Measurements from ENCODE around the gene HOXA1.

The HOXA1 gene

GRCh38 chr7:27105301-27106031 lies 9.7 kb upstream of the HOXA1 start:
- Mint-ChIP-seq H3K4me1 (ENCODE audit: low read depth) (peaks cover 14% of the 10 kb centered on the region), H3K9me3 (no peaks in the 10 kb centered on the region), H3K4me3 (no peak overlapping the region), H3K27ac (no peak overlapping the region), H3K36me3 (ENCODE audit: low read depth) (peaks cover 7% of the 10 kb centered on the region), H3K27me3 (peaks cover 51% of the 10 kb centered on the region)

- no peak overlapping the region for H3K27ac Mint-ChIP-seq
- H3K4me3 Mint-ChIP-seq: no peak overlapping the region
- peaks cover 14% of the 10 kb centered on the region for H3K4me1 Mint-ChIP-seq (ENCODE audit: low read depth)
- peaks cover 61% of the 10 kb centered on the region for H3K27me3 Mint-ChIP-seq
- H3K9me3 Mint-ChIP-seq: no peaks in the 10 kb centered on the region
- peaks cover 10% of the 10 kb centered on the region for H3K36me3 Mint-ChIP-seq (ENCODE audit: low read depth)
Measured at GRCh38 chr7:27104341-27105058, 8.7 kb upstream of the HOXA1 start.

DNA sequence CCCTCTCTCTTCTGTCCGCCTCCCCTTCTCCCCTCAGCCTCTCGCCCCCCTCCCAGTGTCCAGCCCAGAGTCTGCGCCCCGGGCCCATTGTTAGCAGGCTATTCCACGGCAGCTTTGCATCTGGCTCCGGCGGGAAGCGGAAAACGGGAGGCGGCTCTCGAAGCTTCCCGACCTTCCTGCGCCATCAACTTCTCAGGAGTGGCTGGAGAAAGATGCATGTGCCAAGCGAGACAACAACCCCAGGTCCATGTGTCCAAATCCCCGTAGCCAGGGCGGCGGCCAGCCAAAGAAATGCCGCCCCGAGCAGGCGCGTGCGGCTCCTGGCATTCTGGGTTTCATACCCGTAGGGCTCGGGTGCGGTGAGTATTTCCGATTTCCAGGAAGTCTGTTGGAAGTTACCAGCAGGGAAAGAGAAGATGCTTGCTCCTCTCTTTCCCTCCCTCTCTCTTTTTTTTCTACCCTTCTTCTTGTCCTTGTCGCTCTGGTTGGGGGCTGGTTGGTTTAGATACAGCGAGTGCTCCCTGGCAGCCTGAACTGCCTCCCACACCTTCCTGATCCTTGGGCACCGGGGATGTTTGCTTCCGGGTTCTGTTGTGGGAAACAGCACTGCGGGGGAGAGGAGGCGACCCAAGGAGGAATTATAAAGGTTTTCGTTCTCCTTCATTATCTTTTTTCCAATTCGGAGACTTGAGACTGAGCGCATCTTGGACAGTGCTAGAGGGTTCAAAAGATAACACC lies 7.9 kb upstream of the HOXA1 start:
- H3K27me3 Mint-ChIP-seq: peaks cover 69% of the 10 kb centered on the region
- H3K27ac Mint-ChIP-seq: no peak overlapping the region
- peaks cover 10% of the 10 kb centered on the region for H3K36me3 Mint-ChIP-seq (ENCODE audit: low read depth)
- H3K4me3 Mint-ChIP-seq: peak overlapping the region; percentile 37
- H3K4me1 Mint-ChIP-seq (ENCODE audit: low read depth): peaks cover 15% of the 10 kb centered on the region
- no peaks in the 10 kb centered on the region for H3K9me3 Mint-ChIP-seq

DNA sequence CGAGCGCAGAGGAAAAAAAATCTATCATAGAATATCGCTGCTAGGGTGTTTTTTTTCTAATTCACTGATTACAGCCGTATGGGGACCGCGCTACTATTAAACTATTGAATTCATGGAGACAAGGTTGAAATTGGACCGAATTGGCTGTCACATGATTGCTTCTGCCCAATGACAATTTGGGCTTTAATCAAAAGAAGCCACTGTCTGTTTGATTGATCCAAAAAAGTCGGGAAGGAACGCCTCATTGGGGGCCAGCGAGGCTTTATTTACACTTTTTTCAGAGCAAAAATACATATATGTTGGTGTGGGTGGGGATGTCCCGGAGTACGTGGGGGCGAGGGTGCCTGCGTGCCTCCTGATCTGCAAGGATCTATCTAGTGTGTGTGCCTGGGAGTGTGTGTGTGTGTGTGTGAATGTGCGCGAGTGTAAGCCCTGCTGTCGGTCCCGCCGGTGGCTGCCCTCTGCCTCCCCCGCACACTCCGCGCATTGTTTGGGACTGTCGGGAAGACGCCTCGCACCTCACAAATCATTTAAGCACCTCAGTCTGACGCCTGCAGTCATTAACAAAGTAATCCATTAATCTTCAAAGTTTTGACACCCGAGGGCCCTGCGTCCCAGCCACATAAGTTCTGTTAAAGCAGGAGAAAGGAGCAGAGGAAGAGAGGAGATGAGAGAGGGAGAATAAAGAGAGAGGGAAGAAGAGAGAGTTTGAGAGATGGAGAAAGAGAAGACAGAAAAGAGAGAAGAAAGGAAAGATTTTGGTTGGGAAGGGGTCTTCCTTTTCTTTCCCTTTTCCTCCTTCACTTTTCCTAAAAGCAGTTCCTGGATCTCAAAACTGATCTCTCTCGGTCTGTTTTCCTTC lies 7.0 kb upstream of the HOXA1 start, which contains the start of gene HOXA2:
Gene HOXA2, minus strand, starts transcription at position 103 of the 862 bp plus-strand sequence. CDS start 183 bp downstream, outside the sequence.
- Mint-ChIP-seq H3K4me1 (ENCODE audit: low read depth) (peaks cover 23% of the 10 kb centered on the region), H3K27ac (no peak within 1 kb of the TSS), H3K9me3 (no peaks in the 10 kb centered on the region), H3K27me3 (peaks cover 76% of the 10 kb centered on the region), H3K36me3 (ENCODE audit: low read depth) (peaks cover 10% of the 10 kb centered on the region), H3K4me3 (peak within 1 kb of the TSS; percentile 40)

- peaks cover 10% of the 10 kb centered on the region for H3K36me3 Mint-ChIP-seq (ENCODE audit: low read depth)
- H3K9me3 Mint-ChIP-seq: no peaks in the 10 kb centered on the region
- no peak overlapping the region for H3K27ac Mint-ChIP-seq
- peaks cover 84% of the 10 kb centered on the region for H3K27me3 Mint-ChIP-seq
- peaks cover 30% of the 10 kb centered on the region for H3K4me1 Mint-ChIP-seq (ENCODE audit: low read depth)
- no peak overlapping the region for H3K4me3 Mint-ChIP-seq
Measured at GRCh38 chr7:27101957-27102580, 6.3 kb upstream of the HOXA1 start.

GRCh38 chr7:27101171-27101956 lies 5.6 kb upstream of the HOXA1 start:
- Mint-ChIP-seq H3K9me3 (no peaks in the 10 kb centered on the region), H3K27ac (no peak overlapping the region), H3K27me3 (peaks cover 85% of the 10 kb centered on the region), H3K4me1 (ENCODE audit: low read depth) (peaks cover 32% of the 10 kb centered on the region), H3K36me3 (ENCODE audit: low read depth) (peaks cover 10% of the 10 kb centered on the region), H3K4me3 (no peak overlapping the region)

- no peak overlapping the region for H3K4me3 Mint-ChIP-seq
- H3K27ac Mint-ChIP-seq: no peak overlapping the region
- no peaks in the 10 kb centered on the region for H3K9me3 Mint-ChIP-seq
Measured at GRCh38 chr7:27100694-27101170, 4.9 kb upstream of the HOXA1 start.

GRCh38 chr7:27099453-27100370 lies 3.9 kb upstream of the HOXA1 start:
- Mint-ChIP-seq H3K4me3 (no peak overlapping the region), H3K4me1 (ENCODE audit: low read depth) (peaks cover 44% of the 10 kb centered on the region), H3K36me3 (ENCODE audit: low read depth) (peaks cover 10% of the 10 kb centered on the region), H3K9me3 (no peaks in the 10 kb centered on the region), H3K27me3 (peaks cover 85% of the 10 kb centered on the region), H3K27ac (no peak overlapping the region)

More at GRCh38 chr7:27100694-27101170, 4.9 kb upstream of the HOXA1 start:
- Mint-ChIP-seq H3K27me3 (peaks cover 85% of the 10 kb centered on the region), H3K4me1 (ENCODE audit: low read depth) (peaks cover 34% of the 10 kb centered on the region), H3K36me3 (ENCODE audit: low read depth) (peaks cover 10% of the 10 kb centered on the region)

DNA sequence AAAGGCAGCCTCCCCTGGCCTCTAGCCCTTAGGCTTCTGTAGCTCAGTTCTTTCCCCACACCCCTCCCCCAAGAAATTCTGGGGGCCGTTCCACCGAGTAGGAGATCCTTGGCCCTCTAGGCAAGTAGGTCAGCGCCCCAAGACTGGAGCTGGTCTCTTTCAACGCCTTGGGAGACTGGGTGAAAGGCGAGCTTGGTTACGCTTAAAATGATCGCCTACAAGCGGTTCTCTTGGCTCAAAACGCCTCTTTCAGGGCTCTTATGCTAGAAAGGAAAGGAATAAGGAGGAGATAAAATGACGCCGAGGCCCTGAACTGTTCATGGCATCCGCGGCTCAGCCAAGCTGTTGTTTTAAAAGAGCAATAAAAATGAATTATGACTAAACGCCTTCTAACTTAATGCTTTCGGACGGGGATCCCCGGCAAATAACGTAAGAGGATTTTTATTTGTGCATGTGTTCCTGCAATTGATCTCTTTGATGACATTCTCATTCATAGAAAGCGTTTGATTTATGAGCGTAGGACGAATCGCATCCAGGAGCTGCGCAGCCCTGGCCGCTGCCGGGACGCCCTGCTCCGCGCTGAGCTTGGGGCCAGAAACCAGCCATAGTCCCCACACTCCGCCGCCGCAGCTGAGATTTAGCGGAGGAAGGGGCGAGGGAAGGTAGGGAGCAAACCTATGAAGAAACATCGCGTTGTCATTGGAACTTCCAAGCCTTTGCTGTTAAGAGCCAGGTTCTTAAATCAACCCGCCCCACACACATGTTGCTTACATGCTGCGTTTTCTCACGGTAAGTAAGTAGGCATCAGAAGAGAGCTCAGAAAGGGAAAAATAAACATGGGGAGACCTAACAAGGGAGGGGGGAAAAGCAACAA lies 3.0 kb upstream of the HOXA1 start:
- no peak overlapping the region for H3K4me3 Mint-ChIP-seq

DNA sequence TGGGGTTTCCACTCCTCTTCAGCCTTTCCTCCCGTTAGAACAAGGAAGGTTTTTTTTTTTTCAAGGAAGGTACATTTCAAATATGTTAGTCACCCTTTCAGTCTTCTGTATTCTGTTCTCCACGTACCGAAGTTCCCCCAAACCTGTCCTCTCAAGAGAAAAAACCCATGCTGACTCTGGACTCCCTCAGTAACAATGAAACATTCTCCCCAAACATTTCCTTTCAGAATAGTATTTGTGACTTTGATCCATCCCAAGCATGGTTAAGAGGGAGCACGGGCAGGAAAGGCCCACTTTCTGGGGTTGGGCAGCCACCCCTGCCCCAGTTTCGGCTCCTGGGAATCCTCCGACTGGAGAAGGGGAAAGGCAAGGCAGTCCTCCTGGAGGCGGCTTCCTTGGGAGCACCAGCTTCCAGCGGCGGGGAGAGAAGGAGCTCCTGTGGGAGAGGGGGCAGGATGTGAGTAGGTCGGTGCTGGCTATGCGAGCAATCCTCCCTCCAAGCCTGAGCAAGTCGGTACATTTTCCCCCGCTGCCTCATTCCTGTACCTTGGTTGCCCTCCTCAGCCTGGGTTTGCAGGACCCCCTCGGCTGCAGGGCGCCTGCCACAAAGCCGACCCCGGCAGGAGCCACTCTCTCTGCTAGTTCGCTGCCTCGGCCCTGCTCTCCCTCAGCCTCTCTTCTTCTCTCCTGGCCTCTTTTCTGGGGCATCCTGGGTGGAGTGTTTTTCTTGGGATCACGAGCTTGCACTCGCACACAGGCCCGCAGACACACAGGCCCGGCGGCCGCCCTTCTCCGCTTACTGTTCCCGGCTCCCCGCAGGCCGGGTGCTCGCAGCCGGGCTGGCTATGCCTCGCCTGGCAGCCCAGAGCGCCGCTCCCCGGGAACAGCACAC lies 2.1 kb upstream of the HOXA1 start:
- peak overlapping the region; percentile 82 for H3K4me3 Mint-ChIP-seq
- peaks cover 83% of the 10 kb centered on the region for H3K27me3 Mint-ChIP-seq
- no peaks in the 10 kb centered on the region for H3K9me3 Mint-ChIP-seq
- H3K4me1 Mint-ChIP-seq (ENCODE audit: low read depth): peaks cover 44% of the 10 kb centered on the region
- peaks cover 7% of the 10 kb centered on the region for H3K36me3 Mint-ChIP-seq (ENCODE audit: low read depth)
- H3K27ac Mint-ChIP-seq: no peak overlapping the region

More for the DNA sequence above, 3.0 kb upstream of the HOXA1 start:
- Mint-ChIP-seq H3K27ac (no peak overlapping the region), H3K27me3 (peaks cover 85% of the 10 kb centered on the region), H3K9me3 (no peaks in the 10 kb centered on the region), H3K36me3 (ENCODE audit: low read depth) (peaks cover 8% of the 10 kb centered on the region), H3K4me1 (ENCODE audit: low read depth) (peaks cover 47% of the 10 kb centered on the region)
